Measurements from ENCODE around the gene MAN2B2. TPM values are rescaled to one million over a fixed set of nuclear protein-coding genes. Genes with fewer than 3 reads are reported as not detected.

MAN2B2 gene
- total and polyA plus RNA-seq, 7 donors: 1.8 to 6.6 (median 3.2) TPM

DNA sequence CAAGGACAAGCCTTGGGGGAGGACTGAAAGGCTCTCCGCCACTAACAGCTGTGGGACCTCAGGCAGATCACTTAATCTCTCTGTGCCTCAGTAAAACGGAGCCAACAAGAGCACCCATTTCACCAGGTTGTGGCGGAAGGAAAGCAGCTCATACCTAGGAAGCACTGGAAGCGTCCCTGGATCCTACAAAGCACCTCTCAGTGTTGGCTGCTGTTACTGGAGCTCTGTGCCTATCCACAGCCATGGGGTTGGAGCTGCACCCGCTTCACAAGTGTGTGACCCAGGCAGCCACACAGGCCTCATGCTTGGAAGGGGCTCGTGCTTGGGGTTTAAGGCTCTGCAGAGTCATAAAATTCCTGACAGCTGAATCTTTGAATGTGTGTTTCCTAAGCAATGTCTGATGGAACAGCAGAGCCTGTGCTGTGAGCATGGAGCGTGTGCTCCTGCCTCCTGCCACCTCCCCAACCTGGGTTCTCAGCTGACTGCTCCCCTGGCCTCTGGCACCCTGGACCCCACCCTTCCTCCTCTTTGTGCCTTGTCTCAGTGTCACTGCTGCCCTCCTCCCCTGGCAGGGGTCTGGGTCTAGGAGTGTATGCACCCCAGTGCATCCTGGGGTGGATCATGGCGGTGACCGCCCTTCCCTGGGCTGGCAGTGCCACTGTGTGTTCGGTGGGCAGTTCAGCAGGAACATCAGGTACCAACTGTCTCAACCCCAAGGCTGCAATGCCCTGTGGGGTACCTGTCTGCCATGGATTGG lies 14.4 kb upstream of the MAN2B2 start:
- WGBS, 3 donors: 49 to 55% (median 54%) methylated on average over 10 of the region's 10 CpGs
- TF ChIP-seq, protein P1, sequence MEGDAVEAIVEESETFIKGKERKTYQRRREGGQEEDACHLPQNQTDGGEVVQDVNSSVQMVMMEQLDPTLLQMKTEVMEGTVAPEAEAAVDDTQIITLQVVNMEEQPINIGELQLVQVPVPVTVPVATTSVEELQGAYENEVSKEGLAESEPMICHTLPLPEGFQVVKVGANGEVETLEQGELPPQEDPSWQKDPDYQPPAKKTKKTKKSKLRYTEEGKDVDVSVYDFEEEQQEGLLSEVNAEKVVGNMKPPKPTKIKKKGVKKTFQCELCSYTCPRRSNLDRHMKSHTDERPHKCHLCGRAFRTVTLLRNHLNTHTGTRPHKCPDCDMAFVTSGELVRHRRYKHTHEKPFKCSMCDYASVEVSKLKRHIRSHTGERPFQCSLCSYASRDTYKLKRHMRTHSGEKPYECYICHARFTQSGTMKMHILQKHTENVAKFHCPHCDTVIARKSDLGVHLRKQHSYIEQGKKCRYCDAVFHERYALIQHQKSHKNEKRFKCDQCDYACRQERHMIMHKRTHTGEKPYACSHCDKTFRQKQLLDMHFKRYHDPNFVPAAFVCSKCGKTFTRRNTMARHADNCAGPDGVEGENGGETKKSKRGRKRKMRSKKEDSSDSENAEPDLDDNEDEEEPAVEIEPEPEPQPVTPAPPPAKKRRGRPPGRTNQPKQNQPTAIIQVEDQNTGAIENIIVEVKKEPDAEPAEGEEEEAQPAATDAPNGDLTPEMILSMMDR (IDR thresholded peaks at IDR 0.05): no peak
- DNase-seq: peak in 1 of 2 donors; percentile 49
- Histone ChIP-seq H3K27me3 (ENCODE audit: insufficient read depth in 3 of 3, low read length in 2 of 3) (peaks cover 0 to 87% (median 23%) of the 10 kb centered on the region in 3 donors), H3K9me3 (no peaks in the 10 kb centered on the region), H3K36me3 (ENCODE audit: insufficient read depth in 1 of 2, low read depth in 1 of 2) (no peaks in the 10 kb centered on the region), H3K27ac (no peak overlapping the region), H3K4me1 (peaks cover 4% of the 10 kb centered on the region), H3K4me3 (no peak overlapping the region)
- ATAC-seq: no peak
- intact Hi-C loops (cut with DNase I): loop anchor here in 1 of 2 donors (10.0 kb wide), 1 partner anchor 296 kb away; the partner anchor contains the start of gene WFS1

DNA sequence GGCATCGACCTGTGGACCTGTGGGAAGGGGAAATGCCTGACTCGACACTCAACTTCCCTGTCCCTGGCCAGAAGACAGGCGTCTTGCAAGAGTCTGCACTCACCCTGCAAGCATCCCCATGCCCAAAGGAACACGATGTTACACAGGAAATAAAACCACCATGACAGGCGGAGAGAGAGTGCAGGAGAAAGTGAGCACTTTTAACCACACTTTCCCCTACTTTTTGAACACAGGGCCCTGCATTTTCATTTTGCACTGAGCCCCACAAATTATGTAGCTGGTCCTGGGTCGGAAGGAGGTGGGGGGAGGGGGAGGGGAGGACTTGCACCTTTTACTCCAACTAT lies 13.8 kb upstream of the MAN2B2 start:
- H3K4me1 ChIP-seq: peaks cover 4% of the 10 kb centered on the region
- no peak overlapping the region for H3K4me3 ChIP-seq
- H3K36me3 ChIP-seq (ENCODE audit: insufficient read depth in 1 of 2, low read depth in 1 of 2): no peaks in the 10 kb centered on the region
- intact Hi-C loops (cut with DNase I): loop anchor here in 1 of 2 donors (10.0 kb wide), 1 partner anchor 296 kb away; the partner anchor contains the start of gene WFS1
- no peaks in the 10 kb centered on the region for H3K9me3 ChIP-seq
- H3K27ac ChIP-seq: no peak overlapping the region
- DNase-seq: peak in 1 of 2 donors; percentile 13
- TF ChIP-seq, protein P1 (IDR thresholded peaks at IDR 0.05): no peak
- no peak for ATAC-seq
- H3K27me3 ChIP-seq (ENCODE audit: insufficient read depth in 3 of 3, low read length in 2 of 3): peaks cover 0 to 88% (median 22%) of the 10 kb centered on the region in 3 donors
- WGBS, 3 donors: 23 to 38% (median 28%) methylated on average over 6 of the region's 6 CpGs

DNA sequence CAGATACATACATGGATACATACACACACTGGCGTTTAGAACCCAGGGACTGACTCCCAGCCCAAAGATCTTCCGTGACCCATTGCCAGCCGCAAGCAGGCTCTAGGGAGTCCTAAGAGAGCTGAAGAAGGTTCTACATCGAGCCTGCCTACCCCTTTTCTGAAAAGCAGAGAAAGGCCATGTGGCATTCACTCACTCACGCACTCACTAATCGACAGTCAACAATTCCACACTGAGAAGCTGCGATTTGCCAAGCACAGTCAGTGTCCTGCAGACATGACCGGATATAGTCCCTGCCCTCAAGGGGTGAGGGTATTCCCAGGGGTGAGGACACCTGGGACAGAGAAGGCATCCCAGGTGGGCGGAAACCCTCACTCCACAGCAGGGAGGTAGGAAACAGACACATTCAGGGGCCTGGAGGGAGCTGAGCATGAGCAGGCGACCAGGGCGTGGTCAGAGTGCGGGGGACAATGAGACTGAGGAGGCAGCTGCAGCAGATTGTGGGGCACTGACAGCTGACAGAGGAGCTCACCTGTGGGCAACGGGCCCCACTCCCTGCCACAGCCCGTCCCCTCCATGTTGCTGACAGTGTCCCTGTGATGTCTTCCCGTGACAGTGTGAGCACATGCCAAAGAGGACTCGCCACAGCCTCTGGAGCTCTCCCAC lies 13.2 kb upstream of the MAN2B2 start:
- TF ChIP-seq, protein P1 (IDR thresholded peaks at IDR 0.05): no peak
- Histone ChIP-seq H3K9me3 (no peaks in the 10 kb centered on the region), H3K4me3 (no peak overlapping the region), H3K27ac (no peak overlapping the region), H3K36me3 (ENCODE audit: insufficient read depth in 1 of 2, low read depth in 1 of 2) (no peaks in the 10 kb centered on the region), H3K27me3 (ENCODE audit: insufficient read depth in 3 of 3, low read length in 2 of 3) (peaks cover 0 to 86% (median 25%) of the 10 kb centered on the region in 3 donors), H3K4me1 (peaks cover 4% of the 10 kb centered on the region)
- WGBS, 3 donors: 29 to 38% (median 34%) methylated on average over 16 of the region's 16 CpGs
- ATAC-seq (no peak), DNase-seq (no peak)
- intact Hi-C loops (cut with DNase I): loop anchor here in 1 of 2 donors (10.0 kb wide), 1 partner anchor 297 kb away; the partner anchor contains the start of gene WFS1

DNA sequence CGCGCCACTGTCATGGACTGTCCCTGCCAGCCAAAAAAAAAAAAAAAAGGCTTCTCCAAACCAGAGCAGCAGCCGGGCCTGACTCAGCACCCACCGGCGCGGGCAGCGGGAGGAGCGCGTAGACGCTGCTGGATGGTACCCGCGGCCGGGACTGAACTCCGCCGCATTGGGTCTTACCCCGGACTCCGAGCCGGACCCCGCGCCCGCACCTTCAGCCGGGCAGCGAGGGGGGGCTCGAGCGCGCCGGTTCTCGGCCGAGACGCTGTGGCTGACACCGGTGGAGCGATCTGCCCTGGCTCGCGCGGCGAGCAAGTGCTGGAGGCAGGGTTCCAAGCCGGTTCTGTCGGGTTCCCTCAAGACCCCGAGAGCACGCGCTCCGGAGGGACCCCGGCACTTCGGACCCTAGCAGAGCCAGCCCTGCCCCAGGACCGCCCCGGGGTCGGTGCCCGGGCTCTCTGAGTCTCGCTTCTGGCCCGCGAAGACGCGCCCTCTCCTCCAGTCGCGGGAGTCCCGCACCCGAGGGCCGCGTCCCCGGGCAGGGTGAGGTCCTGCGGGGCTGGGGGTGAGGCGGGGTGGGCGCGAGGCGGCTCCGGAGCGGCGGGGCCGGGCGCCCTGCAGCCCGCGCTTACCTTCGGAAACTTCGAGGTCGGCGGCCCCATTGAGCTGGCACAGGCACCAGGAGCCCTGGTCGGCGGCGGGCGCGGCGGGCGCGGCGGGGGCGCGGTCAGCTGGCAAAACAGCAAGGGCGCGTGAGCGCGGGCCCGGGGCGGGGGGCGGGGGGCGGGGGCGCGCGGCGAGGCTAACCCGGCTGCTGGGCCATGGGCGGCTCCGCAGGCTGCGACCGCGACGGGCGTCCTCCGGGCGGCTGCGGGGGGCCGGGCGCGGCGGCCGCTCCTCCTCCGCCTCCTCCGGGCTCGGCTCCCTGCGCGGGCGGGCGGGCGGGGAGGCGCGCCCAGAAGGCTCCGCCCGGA lies 11.8 kb upstream of the MAN2B2 start:
- TF ChIP-seq, protein P1 (IDR thresholded peaks at IDR 0.05): no peak
- DNase-seq: no peak
- Histone ChIP-seq H3K4me3 (peak overlapping the region; percentile 63), H3K9me3 (no peaks in the 10 kb centered on the region), H3K27ac (no peak overlapping the region), H3K4me1 (peaks cover 4% of the 10 kb centered on the region), H3K27me3 (ENCODE audit: insufficient read depth in 3 of 3, low read length in 2 of 3) (peaks cover 0 to 77% (median 23%) of the 10 kb centered on the region in 3 donors), H3K36me3 (ENCODE audit: insufficient read depth in 1 of 2, low read depth in 1 of 2) (no peaks in the 10 kb centered on the region)
- 0 to 1% (median 1%) methylated on average over 52 to 122 of the region's 127 CpGs for WGBS, 3 donors
- intact Hi-C loops (cut with DNase I): loop anchor here in 1 of 2 donors (10.0 kb wide), 1 partner anchor 298 kb away; the partner anchor contains the start of gene WFS1
- ATAC-seq: peak; percentile 34 to 58 (median 36)

Data from psoas muscle (tissue), 8 donors.